ENCODE data around the gene RFNG. TPM values are rescaled to one million over a fixed set of nuclear protein-coding genes. Genes with fewer than 3 reads are reported as not detected.

The RFNG gene
- polyA plus RNA-seq, 2 of the 4 experiments (the other 2 are of a cell fraction) = 8.4 to 25.7 TPM

DNA sequence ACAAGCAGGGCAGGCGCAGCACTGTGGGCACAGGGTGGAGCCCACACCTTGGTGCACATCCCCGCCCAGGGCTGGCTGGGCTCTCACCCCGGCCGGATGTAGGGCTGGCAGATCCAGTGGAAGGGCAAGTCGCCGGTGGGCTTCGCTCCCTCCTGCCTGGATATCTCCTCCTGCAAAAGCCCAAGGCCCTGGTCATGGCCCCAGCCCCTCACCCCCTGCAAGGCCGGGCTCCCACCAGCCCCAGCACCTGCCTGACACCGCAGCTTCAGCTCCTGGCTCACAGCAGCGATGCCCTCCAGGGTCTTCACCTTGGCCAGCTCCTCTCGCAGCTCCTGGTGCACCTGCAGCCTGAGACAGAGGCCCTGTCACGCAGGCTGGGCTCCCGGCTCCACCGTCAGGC is 9.0 kb upstream of the RFNG start:
- CTCF ChIA-PET = interaction anchor here (0.6 to 21.7 kb wide), 5 partner anchors 8 to 101 kb away, joined by 3 to 191 read pairs (median 5); partner anchors contain the start of genes DCXR, GPS1, RAC3 and RFNG
- 89% methylated on average over 14 of the region's 14 CpGs for WGBS (ENCODE audit: missing lambda C conversion rate)
- no peak for DNase-seq (ENCODE audit: low read depth in 1 of 2, low spot score in 1 of 2)

DNA sequence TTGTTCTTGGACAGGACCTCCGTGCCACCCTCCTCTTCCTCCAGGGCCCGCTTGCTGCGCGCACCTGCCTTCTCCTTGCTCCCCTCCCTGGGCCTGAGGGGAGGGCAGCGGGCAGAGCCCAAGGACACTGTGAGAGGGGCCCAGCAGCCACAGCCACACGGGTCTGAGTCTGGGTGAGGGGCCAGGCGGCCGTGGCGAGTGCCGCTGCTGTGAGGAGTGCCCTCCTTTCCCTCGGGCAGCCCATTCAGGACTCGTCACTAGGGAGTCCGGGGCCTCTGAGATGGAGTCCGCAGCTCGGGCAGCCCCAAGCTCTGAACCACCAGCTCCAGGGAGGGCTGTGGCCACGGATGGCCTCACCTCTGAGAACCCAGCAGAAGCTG is 8.4 kb upstream of the RFNG start:
- Histone ChIP-seq H3K27ac (no peak overlapping the region), H3K4me2 (no peak overlapping the region), H3K9me3 (no peaks in the 10 kb centered on the region), H3K4me3 (no peak overlapping the region), H3K4me1 (peaks cover 13% of the 10 kb centered on the region; the same call in 2 of the 3 replicates)
- ChIA-PET CTCF (interaction anchor here (0.6 to 21.7 kb wide), 5 partner anchors 9 to 100 kb away, joined by 3 to 191 read pairs (median 5); partner anchors contain the start of genes DCXR and RAC3), POLR2A (interaction anchor here (1.3 to 2.8 kb wide), 2 partner anchors 22 to 38 kb away, joined by 5 to 10 read pairs; partner anchors contain the start of genes DCXR and FASN)
- WGBS (ENCODE audit: missing lambda C conversion rate) = 91% methylated on average over 16 of the region's 16 CpGs
- FAIRE-seq (no peak), DNase-seq (ENCODE audit: low read depth in 1 of 2, low spot score in 1 of 2) (no peak), ATAC-seq (no peak)
- TF ChIP-seq ZFP36 (IDR thresholded peaks at IDR 0.05; ENCODE audit: borderline replicate concordance, partially characterized antibody) (no peak), ZSCAN20 (CRISPR knock-in tag; IDR thresholded peaks at IDR 0.05) (no peak), CHD2 (IDR thresholded peaks at IDR 0.05; ENCODE audit: low read length, partially characterized antibody) (no peak)
- TF ChIP-seq, protein P1, sequence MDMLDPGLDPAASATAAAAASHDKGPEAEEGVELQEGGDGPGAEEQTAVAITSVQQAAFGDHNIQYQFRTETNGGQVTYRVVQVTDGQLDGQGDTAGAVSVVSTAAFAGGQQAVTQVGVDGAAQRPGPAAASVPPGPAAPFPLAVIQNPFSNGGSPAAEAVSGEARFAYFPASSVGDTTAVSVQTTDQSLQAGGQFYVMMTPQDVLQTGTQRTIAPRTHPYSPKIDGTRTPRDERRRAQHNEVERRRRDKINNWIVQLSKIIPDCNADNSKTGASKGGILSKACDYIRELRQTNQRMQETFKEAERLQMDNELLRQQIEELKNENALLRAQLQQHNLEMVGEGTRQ (IDR thresholded peaks at IDR 0.05) = no peak

More for the DNA sequence above, 9.0 kb upstream of the RFNG start:
- Histone ChIP-seq H3K4me2 (no peak overlapping the region), H3K4me1 (peaks cover 13% of the 10 kb centered on the region; the same call in 2 of the 3 replicates), H3K4me3 (no peak overlapping the region), H3K9me3 (no peaks in the 10 kb centered on the region), H3K27ac (no peak overlapping the region)
- POLR2A ChIA-PET = interaction anchor here (1.3 to 2.8 kb wide), 2 partner anchors 23 to 38 kb away, joined by 5 to 10 read pairs; partner anchors contain the start of genes DCXR and FASN
- FAIRE-seq = no peak
- no peak; a peak in 1 of 6 replicates for ATAC-seq
- no peak for TF ChIP-seq BHLHE40 (IDR thresholded peaks at IDR 0.05; ENCODE audit: low read depth, low read length)
- no peak for TF ChIP-seq RNF2 (IDR thresholded peaks at IDR 0.05; ENCODE audit: borderline replicate concordance, low read depth)
- TF ChIP-seq, protein P2, sequence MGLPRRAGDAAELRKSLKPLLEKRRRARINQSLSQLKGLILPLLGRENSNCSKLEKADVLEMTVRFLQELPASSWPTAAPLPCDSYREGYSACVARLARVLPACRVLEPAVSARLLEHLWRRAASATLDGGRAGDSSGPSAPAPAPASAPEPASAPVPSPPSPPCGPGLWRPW (IDR thresholded peaks at IDR 0.05) = no peak
- no peak for TF ChIP-seq HOXA7 (CRISPR knock-in tag; IDR thresholded peaks at IDR 0.05)
- no peak for TF ChIP-seq GATA3 (IDR thresholded peaks at IDR 0.05; ENCODE audit: borderline replicate concordance)
- no peak for TF ChIP-seq FOXS1 (CRISPR knock-in tag; IDR thresholded peaks at IDR 0.05)
- no peak for TF ChIP-seq FOSB (CRISPR knock-in tag; IDR thresholded peaks at IDR 0.05)
- TF ChIP-seq HOXB5 (CRISPR knock-in tag; IDR thresholded peaks at IDR 0.05) = no peak
- TF ChIP-seq CTCF (IDR thresholded peaks at IDR 0.05) = no peak
- no peak for TF ChIP-seq ZNF302 (CRISPR knock-in tag; IDR thresholded peaks at IDR 0.05)
- no peak for TF ChIP-seq RCOR1 (IDR thresholded peaks at IDR 0.05; ENCODE audit: low read depth, low read length)
- no peak for TF ChIP-seq SREBF2 (IDR thresholded peaks at IDR 0.05)
- TF ChIP-seq MAZ (IDR thresholded peaks at IDR 0.05; ENCODE audit: borderline replicate concordance, low read depth, low read length) = no peak
- no peak for TF ChIP-seq CHD4 (IDR thresholded peaks at IDR 0.05; ENCODE audit: borderline replicate concordance)
- no peak for TF ChIP-seq SMC3 (IDR thresholded peaks at IDR 0.05)
- TF ChIP-seq, protein P3, sequence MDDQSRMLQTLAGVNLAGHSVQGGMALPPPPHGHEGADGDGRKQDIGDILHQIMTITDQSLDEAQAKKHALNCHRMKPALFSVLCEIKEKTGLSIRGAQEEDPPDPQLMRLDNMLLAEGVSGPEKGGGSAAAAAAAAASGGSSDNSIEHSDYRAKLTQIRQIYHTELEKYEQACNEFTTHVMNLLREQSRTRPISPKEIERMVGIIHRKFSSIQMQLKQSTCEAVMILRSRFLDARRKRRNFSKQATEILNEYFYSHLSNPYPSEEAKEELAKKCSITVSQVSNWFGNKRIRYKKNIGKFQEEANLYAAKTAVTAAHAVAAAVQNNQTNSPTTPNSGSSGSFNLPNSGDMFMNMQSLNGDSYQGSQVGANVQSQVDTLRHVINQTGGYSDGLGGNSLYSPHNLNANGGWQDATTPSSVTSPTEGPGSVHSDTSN (IDR thresholded peaks at IDR 0.05) = no peak
- no peak for TF ChIP-seq JUNB (IDR thresholded peaks at IDR 0.05)
- no peak for TF ChIP-seq ZSCAN20 (CRISPR knock-in tag; IDR thresholded peaks at IDR 0.05)
- no peak for TF ChIP-seq BCL3 (IDR thresholded peaks at IDR 0.05)

All from A549 (cell line).